A204.1 (cell line): ENCODE results near the gene ZFYVE28.

Source experiments
- FAIRE-seq: peaks from 2 replicates; lab custom pipeline; 2012; peaks lifted over from hg19 to GRCh38; lab: Jason Lieb, UNC

ZFYVE28 gene

DNA sequence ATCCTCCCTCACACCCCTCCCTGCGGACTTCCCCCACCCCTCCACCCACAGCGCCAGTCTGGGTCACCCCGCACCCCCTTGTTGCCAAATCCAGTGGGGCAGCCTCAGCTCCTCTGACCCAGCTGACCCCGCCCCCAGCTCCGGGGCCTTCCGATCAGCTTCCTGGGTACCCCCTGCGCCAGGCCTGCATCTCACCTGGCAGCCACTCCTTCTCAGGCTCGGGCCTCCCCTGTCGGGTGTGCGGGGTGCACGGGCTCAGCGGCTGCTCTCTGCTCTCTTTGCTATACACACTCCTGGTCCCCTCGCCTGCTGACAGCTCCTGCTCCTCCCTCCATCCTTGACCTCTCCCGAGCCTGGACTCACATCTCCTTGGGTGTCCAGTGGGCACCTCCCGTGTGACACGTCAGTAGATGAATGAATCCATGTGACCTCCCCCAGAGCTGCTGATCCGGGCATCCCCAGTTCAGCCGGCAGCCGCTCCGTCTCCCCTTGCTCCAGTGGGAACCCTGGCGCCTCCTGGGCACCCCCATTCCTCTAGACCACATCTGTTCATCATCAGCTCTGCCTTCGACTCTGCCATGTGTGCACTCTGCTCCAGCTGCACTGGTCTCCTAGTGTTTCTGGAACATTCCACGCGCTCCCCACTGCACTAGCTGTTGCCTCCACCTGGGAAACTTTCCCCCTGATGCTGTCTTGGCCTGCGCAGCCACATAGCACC is 10.2 kb upstream of the ZFYVE28 start:
- no peak for FAIRE-seq

DNA sequence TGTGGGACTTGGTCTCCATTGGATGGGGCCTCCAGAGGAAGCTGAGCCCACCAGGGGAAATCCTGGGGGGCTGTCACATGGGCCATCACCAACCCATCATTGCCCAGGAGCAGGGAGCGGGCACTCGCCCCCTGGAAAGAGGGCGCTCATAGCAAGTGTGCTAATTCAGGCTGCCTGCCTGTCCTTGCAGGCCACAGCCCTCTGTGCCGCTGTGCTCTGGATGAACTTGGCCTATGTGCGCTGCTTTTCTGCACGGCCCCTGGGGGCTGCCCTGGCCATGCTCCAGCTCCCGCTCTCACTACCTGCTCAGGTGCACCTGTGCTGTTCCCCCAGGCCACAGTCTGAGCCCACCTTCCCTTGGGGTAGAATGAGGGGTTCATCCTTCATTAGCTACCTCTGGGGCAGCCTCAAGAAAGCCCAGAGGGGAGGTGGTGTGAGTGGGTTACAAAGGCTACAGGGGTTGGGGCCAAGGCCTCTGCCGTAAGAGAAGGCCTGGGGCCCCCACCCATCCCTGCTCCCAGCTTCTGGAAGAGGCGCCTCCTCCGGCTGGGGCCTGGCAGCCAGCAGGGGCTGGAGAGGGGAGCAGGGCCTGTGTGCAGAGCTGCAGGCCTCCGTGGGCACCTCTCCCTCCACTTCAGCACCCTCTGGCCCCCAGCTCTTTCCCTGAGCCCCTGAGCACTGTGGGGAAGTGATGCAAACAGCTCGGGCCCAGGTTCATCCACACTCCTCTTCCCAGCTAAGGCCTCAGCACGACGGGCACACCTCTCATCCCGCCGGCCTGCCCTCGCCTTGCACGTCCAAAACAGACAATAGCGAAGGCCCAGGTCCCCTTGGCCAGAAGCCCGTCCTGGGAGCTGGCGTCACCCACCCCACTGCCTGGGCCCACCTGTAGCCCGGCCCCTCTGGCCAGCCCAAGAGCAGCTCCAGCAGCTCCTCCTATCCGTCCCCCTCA is 9.2 kb upstream of the ZFYVE28 start:
- FAIRE-seq: no peak

DNA sequence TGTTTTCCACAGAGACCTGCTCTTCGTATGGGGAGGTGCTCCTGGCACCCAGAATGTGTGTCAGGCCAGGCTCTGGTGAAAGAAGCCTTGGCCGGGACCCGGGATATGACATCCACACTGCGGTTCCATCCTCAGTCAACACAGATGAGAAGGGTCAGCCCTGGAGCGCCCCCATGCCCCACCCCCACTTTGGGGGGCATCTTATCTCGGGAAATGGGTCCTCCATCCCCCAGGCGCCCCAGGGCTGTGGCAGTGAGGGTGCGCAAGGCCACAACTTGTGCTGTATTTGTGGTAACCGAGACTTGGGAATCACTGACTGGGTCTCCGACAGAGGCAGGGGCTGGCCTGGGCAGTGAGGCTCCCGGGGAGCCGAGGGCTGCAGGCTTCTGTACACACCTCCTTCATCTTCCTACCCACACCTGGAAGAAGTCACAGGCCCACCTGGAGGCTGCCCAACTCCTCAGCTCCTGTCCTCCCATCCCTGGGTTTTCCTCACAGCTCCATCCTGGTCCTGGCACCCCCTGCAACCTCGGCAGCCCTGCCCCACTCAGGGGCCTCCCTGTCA is 8.3 kb upstream of the ZFYVE28 start:
- FAIRE-seq: no peak

DNA sequence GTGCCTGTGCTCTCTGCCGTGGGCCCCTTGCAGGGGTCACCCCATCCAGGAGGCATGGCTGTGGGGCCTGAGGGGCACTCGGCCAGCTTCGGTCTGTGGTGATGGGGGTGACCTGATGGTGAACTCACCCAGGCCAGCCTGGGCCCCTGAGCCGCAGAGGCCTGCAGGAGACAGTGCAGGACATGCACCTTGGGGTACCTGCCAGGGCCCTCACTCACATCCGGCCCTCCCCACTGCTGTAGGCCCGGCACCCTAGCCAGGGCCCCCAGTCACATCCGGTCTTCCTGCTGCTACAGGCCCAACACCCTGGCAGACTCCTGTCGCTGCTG is 7.6 kb upstream of the ZFYVE28 start:
- FAIRE-seq: no peak

DNA sequence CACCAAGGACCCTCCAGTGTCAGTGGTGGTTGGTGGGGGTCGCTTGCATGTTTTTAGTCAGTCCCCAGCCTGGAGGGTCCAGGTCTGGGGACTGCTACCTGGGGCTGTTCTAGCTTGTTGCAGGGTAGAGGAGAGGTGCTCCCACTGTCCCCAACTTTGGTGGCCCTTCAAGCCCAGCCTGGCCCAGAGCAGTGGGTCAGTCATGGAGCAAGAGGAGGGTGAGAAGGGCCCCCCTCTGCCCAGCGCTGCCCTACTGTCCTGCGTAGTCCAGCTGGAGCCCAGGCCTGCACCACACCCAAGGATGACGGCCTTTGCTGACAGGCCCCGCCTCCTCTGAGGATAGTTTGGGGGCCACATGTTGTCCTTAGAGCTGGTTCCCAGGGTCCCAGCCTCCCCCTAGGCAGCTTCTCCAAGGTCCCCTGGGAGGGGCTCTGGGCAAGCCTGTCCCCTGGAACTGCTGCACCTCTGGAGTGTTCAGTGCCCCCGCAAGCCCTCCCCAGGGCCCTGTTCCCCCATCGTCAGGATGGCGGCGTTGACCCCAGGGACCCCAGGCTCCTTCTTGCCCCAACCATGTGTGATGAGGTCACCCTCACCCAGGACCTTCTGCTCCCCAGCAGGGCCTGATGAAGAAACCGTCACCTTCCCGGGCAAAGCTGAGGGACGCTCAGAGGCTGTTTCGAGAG is 7.1 kb upstream of the ZFYVE28 start:
- FAIRE-seq: no peak

DNA sequence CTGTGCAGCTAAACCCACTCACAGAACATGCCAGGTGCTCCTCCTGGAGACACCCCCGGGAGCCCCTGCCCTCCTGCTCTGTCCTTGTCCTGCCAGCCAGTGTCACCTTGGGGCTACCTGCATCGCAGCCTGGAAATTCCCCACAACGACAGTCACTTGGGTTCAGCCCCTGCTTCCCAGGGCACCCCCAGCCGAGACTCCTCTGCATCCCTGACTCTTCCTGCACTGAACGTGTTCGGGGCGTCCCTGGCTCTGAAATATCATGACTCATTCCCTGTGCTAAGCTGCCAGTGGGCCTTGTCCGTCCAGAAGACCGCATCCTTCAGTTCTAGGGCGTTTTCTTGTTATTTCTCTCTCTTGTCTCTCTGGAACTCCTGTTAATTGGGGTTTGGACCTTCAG is 6.1 kb upstream of the ZFYVE28 start:
- no peak for FAIRE-seq

DNA sequence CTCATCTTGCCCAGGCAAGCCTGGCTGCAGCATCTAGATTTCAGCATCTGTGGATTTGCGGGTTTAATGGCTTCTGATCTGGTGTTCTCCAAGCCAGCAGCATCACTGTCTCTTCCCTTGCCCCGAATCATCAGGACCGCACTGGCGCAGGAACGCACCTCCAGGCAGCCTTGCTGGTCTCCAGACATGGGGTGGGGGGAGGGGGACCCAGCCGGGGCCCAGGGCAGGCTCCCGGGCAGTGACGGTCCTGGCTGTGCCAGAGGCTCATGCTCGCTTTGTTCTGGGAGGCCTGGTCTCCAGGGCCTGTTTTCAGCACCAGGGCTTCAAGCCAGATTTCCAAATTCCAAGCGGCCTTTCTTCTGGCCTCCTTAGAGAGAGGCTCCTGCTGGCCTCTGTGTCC is 5.2 kb upstream of the ZFYVE28 start:
- no peak for FAIRE-seq

DNA sequence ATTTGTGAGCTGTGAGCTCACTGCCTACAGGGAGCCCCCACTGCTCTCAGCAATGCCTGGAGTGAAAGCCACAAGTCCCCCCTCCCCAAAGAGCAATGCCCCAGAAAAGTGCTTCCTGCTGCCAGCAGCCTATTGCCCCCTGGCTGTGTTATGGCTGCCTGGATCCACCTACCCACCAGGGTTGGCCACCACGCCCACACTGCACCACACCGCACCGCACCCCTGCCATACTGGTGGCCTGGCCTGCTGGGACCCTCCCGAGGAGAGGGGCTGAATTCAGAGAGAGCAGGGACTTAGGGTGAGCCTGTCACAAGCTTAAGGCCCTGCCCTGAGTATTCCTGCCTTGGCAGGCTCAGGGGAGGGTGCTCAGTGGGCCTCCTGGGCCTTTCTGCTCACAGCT is 4.6 kb upstream of the ZFYVE28 start:
- no peak for FAIRE-seq

DNA sequence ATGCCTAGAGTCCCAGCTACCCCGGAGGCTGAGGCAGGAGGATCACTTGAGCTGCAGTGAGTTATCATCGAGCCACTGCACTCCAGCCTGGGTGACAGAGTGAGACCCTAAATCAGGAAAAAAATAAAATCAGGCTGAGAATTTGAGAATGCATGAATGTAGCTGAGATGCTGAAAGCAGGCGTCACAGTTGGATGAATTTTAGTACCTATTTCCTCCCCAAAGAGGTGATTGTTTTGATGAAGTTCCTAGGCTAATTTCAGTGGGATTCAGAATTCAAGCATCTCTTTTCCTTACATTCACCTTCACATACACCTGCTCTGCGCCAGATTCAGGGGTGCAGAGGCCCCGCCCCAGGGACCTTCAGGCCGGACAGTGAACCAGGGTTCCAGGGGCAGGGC is 3.5 kb upstream of the ZFYVE28 start:
- no peak for FAIRE-seq

DNA sequence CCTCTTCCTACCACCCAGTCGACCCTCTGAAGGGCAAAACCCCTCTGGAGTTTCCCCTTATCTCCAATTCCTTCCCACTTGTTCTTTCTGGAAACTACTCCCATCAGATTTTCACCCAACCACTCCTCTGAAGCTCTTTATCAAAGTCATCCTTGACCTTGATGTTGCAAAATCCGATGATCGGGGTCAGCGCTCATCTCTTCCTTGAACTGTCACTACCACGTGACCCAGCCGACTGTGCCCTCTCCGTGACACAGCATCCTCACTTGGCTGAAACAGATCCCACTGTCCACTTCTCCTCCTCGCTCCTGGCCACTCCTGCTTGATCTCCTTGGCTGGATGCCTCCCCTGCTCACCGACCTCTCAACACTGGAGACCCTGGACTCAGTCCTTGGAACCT is 1.4 kb upstream of the ZFYVE28 start:
- no peak for FAIRE-seq

DNA sequence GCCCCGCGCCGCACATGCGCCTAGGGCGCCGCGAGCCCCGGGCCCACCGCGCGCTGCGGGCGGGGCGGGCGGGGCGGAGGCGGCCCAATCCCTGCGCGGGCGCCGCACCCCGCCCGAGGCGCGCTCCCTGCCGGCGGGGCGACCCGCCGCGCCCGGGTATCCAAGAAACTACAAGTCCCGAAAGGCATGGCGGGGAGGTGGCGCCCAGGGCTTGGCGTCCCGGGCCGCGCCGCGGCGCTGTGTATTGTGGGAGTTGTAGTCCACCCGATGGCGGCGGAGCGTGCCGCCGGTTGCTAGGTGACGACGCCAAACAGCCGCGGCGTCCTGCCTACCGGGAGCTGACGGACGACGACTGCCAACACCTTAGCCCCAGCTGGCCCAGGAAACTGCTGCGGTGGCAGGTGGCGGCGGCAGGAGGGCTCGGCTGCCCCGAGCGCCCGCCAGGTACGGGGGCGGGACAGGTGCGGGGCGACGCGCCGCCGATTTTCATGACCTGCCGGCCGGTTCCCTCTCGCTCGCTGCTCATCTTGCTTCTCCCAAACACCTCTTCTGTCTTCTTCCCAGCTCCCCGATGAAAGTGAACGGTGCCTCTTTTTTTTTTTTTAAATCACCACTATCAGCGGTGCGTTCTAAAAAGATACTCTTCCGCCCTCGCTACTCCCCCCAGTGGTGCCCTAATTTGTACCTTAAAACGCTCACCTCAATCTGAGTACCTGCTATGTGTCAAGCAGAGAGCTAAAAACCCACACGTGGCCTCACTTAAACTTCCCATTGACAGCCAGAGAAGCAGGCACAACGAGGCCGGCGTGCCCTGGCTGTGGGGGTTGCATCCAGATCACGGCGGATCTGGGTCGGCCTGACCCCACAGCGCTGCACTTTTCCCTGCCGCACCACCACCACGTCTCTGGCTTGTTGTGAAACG is 466 bp upstream of the ZFYVE28 start, which contains the start of gene CFAP99:
Gene CFAP99 (plus strand): TSS at position 306 of the 922 bp plus-strand sequence.
- FAIRE-seq: no peak

DNA sequence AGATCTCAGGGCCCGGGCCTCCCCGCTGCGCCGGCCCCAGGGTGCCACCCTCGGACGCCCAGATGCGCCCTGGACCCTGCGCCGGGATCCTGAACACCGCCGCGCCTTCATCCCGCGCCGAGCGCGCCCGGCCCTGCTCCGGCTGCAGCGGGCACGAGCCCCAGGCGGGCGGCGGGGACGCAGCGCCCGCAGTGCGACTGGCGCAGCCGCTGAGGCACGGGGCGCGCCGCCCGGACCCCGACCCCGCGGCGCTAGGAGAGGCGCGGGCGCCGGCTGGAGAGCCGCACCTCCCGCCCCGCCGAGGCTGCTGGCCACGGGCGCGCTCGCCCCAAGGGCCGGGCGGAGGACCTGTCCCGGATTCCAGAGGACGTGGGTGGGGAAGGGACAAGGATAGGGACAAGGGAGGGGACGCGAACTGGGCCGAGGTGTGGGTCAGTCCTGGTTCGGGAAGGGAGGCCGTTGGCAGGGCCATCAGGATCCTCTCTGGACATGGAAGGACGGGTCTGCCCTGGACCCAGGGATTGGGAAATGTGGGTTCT is 1.1 kb downstream of the ZFYVE28 start:
- no peak for FAIRE-seq

DNA sequence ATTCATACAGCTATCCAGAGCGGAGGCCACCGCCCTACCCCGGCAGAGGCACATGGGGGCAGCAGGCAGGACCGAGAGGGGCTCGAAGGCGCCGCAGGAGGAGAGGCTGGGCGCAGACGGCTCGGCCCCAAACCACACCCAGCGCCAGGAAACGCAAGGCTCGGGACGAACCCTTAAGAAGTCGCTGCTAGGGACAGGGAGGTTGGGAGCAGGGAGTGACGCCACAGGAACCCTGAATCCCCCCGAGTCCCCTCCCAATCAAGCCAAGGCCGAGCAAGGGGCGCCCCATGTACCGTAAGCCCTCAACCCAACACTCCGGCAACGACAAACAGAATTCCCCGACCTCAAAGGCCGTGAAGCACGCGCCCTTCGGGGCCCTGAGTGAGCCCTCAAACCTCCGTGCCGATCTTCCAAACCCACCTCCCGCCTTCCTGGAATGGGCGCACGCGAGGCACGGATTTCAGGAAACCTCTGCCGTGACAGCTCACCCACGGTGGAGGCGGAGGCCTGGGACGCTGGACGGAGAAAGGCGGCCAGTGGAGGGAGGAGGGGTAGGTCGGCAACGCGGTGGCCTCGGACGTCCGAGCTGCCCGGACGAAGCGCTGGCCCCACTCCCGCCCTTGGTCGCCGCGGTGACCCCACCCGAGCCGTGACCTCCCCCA is 1.8 kb downstream of the ZFYVE28 start:
- FAIRE-seq: no peak

DNA sequence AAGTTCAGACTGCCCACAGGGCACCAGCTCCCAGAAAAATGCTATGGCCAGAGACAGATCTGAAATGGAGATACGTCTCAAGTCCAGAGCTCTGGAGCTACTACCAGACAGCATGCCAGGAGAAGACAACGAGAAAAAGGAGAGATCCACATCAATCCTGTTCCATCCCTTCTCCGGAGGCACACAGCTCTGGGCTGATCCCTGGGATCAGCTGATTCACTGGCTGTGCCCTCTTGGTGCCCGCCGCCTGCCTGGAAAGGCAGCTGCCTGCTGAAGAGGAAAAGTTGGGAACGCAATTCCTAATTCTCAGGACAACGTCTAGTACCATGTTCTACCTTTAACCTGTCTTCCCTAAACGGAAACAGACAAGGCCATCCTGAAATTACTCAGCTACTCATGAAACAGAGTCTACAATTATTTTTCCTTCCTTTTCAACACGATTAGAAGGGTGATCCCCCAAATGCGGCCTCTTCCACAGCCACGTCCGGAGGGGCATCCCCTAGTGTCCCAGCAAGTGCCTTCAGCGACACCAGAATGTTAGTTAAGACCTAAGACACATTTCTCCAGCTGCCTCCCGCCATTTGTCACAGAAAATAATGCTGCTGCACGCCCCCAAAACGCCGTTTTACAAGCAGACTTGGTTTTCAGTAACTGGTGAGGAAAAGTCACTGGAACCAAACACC is 2.4 kb downstream of the ZFYVE28 start:
- no peak for FAIRE-seq

DNA sequence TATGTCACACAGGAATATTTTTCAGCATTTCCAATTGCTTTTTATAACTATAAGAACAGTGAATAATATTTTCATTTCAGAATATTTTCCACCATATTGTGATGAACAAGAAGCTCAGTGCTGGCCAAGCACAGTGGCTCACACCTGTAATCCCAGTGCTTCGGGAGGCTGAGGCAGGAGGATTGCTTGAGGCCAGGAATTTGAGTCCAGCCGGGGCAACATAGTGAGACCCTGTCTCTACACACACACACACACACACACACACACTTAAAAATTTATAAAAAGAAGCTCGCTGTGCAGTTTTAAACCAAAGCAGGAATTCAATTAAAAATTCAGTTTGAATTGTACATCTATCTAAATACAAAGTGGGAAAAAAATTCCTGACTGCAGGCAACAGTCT is 3.2 kb downstream of the ZFYVE28 start:
- no peak for FAIRE-seq

DNA sequence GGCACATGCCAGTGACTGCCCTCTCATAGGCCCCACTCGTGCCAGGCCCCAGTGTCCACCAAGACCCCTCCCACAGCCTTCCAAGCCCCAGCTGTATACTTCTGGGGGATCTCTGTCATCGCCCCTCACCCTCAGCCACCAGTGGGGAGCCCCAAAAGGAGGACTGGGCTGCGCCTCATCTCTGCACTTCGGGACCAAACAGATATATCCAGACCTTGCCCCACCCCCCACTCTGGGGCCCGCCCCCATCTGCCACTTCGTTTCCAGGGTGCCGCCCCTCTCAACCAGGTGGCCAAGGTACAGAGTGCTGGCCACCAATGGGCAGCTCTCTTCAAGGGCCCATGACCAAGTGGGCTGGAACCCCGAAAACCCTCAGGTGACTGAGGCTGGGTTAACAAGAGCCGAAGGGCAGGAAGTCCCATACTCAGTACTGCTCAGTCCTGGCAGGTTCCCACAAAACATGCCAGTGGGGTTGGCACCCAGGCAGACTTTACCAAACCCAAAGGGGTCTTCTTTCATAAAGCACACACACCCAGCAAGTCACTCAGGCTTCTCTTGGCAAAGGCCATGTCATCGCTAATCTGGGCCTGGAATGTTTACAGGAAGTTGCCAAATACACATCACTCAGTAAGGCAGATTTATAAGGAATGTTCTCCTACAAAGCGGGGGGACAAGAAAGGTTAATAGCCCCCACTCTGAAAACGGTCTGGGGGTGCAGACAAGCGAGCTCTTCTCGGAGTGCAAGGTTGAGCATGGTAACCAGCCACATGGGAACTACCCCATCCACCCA is 4.4 kb downstream of the ZFYVE28 start:
- no peak for FAIRE-seq

DNA sequence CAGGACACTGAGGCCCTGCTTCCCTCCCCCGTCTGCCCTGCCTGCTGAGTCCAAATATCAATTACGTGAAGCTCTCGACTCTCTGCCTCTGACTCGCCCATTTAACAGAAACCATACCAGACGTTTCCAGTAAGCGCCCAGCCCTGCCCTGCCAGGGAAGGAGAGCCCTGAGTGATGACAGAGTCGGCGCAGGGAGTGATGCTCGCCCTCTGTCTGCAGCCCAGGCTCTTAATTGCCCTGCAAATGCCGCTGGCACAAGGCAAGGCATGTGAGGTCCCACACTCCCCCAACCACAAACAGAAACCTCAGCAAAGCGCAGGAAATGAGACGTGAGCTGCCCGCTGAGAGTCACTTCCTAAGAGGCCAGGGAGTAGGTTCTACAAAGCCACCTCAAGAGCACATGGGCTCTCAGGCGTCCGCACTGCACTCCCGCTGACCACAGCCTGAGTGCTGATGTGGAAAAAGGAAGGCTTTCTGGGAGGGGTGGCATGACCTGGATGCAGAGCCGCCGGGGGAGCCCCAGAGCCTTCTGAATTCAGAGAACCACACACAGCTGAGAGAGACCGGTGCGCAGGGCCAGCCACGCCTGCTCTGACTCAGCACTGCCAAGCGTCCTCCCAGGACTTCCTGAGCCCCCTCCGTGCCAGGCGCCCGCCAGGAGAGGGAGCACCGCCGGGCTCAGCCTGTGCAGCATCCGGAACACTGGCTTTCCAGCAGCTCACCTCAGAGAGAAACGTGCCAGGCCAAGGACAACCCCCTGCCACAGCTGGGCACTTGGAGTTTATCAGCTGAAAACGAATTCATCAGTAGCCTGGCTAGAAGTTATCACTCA is 5.3 kb downstream of the ZFYVE28 start:
- no peak for FAIRE-seq

DNA sequence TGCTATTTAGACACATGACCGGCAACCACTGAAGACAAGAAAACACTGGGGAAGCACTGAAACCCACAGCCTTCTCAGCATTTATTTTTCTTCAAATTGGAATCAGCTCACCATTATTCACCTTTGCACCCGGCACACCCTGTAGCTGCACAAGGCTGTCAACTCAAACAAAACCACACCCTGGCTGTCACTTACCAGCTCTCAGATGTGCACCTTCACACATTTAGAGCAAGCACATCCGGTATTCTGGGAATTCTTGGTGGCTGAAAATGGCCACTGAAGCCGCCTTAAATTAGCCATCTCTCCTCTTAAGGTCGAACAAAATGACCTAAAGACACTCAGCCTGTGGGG is 5.9 kb downstream of the ZFYVE28 start:
- no peak for FAIRE-seq
